Liver (tissue), 9 donors: Measurements from ENCODE around the gene TYW5. TPM values are rescaled to one million over a fixed set of nuclear protein-coding genes. Genes with fewer than 3 reads are reported as not detected.

Experiments
- DNase-seq: peaks from one replicate; pipeline ENCODE4 v3.0.0-alpha.2; 2017; ENCODE audit warnings: low spot score
- H3K27ac ChIP-seq, 2 donors: one replicate each; pipeline ENCODE4 v1.7.0; 2013; ENCODE audit warnings: inconsistent platforms in 2 of 2, low read length in 2 of 2, control low read depth in 1 of 2, low read depth in 1 of 2, mild to moderate bottlenecking in 1 of 2
- H3K27me3 ChIP-seq, 4 donors: one replicate each; pipeline versions ENCODE4 v1.6.1 to v1.7.0; 2013; ENCODE audit warnings: low read length in 3 of 4, inconsistent platforms in 1 of 4, mild to moderate bottlenecking in 1 of 4, moderate library complexity in 1 of 4; ENCODE audit not compliant: control insufficient read depth in 4 of 4, insufficient read depth in 4 of 4
- H3K36me3 ChIP-seq, 4 donors: one replicate each; pipeline versions ENCODE4 v1.6.1 to v1.7.0; 2013; ENCODE audit warnings: low read length in 3 of 4, mild to moderate bottlenecking in 3 of 4, low read depth in 1 of 4, moderate library complexity in 1 of 4; ENCODE audit not compliant: control insufficient read depth in 4 of 4, insufficient read depth in 3 of 4
- H3K4me1 ChIP-seq, 4 donors: one replicate each; pipeline versions ENCODE4 v1.6.1 to v1.7.0; 2013; ENCODE audit warnings: low read length in 3 of 4, mild to moderate bottlenecking in 3 of 4, moderate library complexity in 1 of 4; ENCODE audit not compliant: control insufficient read depth in 4 of 4, insufficient read depth in 4 of 4
- H3K4me3 ChIP-seq, 3 donors: one replicate each; pipeline versions ENCODE4 v1.6.1 to v1.7.0; 2013; ENCODE audit warnings: low read length in 3 of 3, control low read depth in 1 of 3, low read depth in 1 of 3, mild to moderate bottlenecking in 1 of 3
- H3K9ac ChIP-seq, 2 donors: one replicate each; pipeline ENCODE4 v1.7.0; 2013; ENCODE audit warnings: low read length in 2 of 2, mild to moderate bottlenecking in 2 of 2, moderate library complexity in 2 of 2, control low read depth in 1 of 2, low read depth in 1 of 2
- H3K9me3 ChIP-seq, 4 donors: one replicate each; pipeline versions ENCODE4 v1.6.1 to v1.7.0; 2013; ENCODE audit warnings: low read length in 3 of 4; ENCODE audit not compliant: control insufficient read depth in 4 of 4
- ATF3 ChIP-seq: IDR thresholded peaks from 2 replicates; pipeline ENCODE4 v1.6.1; 2016; ENCODE audit warnings: antibody characterized with exemption
- EGR1 ChIP-seq, 2 donors: IDR thresholded peaks; 2 replicates each; pipeline ENCODE4 v1.6.1; 2016 to 2018; ENCODE audit warnings: antibody characterized with exemption in 2 of 2, low read depth in 2 of 2
- FOXA1 ChIP-seq: IDR thresholded peaks from 2 replicates; pipeline ENCODE4 v1.6.1; 2016; ENCODE audit warnings: antibody characterized with exemption
- FOXA2 ChIP-seq: IDR thresholded peaks from 2 replicates; pipeline ENCODE4 v1.6.1; 2016; ENCODE audit warnings: antibody characterized with exemption
- GABPA ChIP-seq, 2 donors: IDR thresholded peaks in 1 of 2; conservative IDR thresholded peaks in 1 of 2; 2 replicates each; pipeline ENCODE4 v1.6.1; 2016; ENCODE audit warnings: antibody characterized with exemption in 2 of 2, mild to moderate bottlenecking in 1 of 2, moderate library complexity in 1 of 2
- HNF4A ChIP-seq, 2 donors: conservative IDR thresholded peaks; 2 replicates each; pipeline ENCODE4 v1.6.1; 2016; ENCODE audit warnings: antibody characterized with exemption in 2 of 2, mild to moderate bottlenecking in 2 of 2
- HNF4G ChIP-seq: IDR thresholded peaks from 2 replicates; pipeline ENCODE4 v1.6.1; 2016; ENCODE audit warnings: antibody characterized with exemption
- JUND ChIP-seq, 2 donors: IDR thresholded peaks; 2 replicates each; pipeline ENCODE4 v1.6.1; 2016; ENCODE audit warnings: antibody characterized with exemption in 2 of 2
- NR2F2 ChIP-seq: IDR thresholded peaks from 2 replicates; pipeline ENCODE4 v1.6.1; 2016; ENCODE audit warnings: antibody characterized with exemption
- RAD21 ChIP-seq, 2 donors: IDR thresholded peaks; 2 replicates each; pipeline ENCODE4 v1.6.1; 2016; ENCODE audit warnings: antibody characterized with exemption in 2 of 2, mild to moderate bottlenecking in 2 of 2
- REST ChIP-seq: IDR thresholded peaks from 2 replicates; pipeline ENCODE4 v1.6.1; 2016; ENCODE audit warnings: antibody characterized with exemption, mild to moderate bottlenecking
- RXRA ChIP-seq, 2 donors: IDR thresholded peaks; 2 replicates each; pipeline ENCODE4 v1.6.1; 2017 to 2018; ENCODE audit warnings: antibody characterized with exemption in 2 of 2, mild to moderate bottlenecking in 1 of 2
- SP1 ChIP-seq: IDR thresholded peaks from 2 replicates; pipeline ENCODE4 v1.6.1; 2018; ENCODE audit warnings: antibody characterized with exemption, mild to moderate bottlenecking
- TAF1 ChIP-seq: conservative IDR thresholded peaks from 2 replicates; pipeline ENCODE4 v1.6.1; 2016; ENCODE audit warnings: antibody characterized with exemption, mild to moderate bottlenecking
- YY1 ChIP-seq: IDR thresholded peaks from 2 replicates; pipeline ENCODE4 v1.6.1; 2016; ENCODE audit warnings: antibody characterized with exemption, mild to moderate bottlenecking
- ZBTB33 ChIP-seq: IDR thresholded peaks from 2 replicates; pipeline ENCODE4 v1.6.1; 2016; ENCODE audit warnings: antibody characterized with exemption
- WGBS: extraction: QIAGEN DNeasy Blood & Tissue Kit; methylation state at CpG from one replicate; pipeline ENCODE4 v1.1.7; 2013; 5-methylcytosine and 5-hydroxymethylcytosine counted together
- polyA plus RNA-seq, 2 donors: library from polyadenylated mRNA; stranded (reverse) in 1 of 2; unstranded in 1 of 2; fragments of 200-250 nt in 1 of 2; fragments of >200 nt in 1 of 2; fragmentation: Nextera tagmentation in 1 of 2; extraction: Ambion mirVana in 1 of 2; gene quantifications; one replicate each; pipeline versions ENCODE4 v1.2.1 to v1.2.3, GENCODE V29; 2013 to 2015
- total RNA-seq, 2 donors: library from RNA; depleted of rRNA; stranded (reverse); fragments of >200 nt; gene quantifications; one replicate each; pipeline ENCODE4 v1.2.3, GENCODE V29; 2014
- TF ChIP-seq, protein P1 (sequence below): IDR thresholded peaks from 2 replicates; pipeline ENCODE4 v1.6.1; 2016; ENCODE audit warnings: antibody characterized with exemption
- TF ChIP-seq, protein P2 (sequence below): fragments of 150-350 bp; IDR thresholded peaks from 2 replicates; pipeline ENCODE4 v1.5.1; 2017; ENCODE audit warnings: improper control_type of control experiment, low read depth, low read length; ENCODE audit not compliant: missing input control
- donor health status: healthy.
- donor health status: healthy.
- donor health status: healthy.
- donor health status: healthy.
- donor health status: healthy.

The TYW5 gene
- total and polyA plus RNA-seq, 4 donors: 2.0 to 6.8 (median 4.9) TPM

GRCh38 chr2:199933466-199933865, 21.8 kb downstream of the TYW5 start:
- Histone ChIP-seq H3K9ac (no peak overlapping the region), H3K36me3 (peaks cover 10 to 25% (median 20%) of the 10 kb centered on the region in 4 donors), H3K4me3 (no peak overlapping the region), H3K9me3 (no peaks in the 10 kb centered on the region), H3K4me1 (no peaks in the 10 kb centered on the region), H3K27me3 (no peaks in the 10 kb centered on the region), H3K27ac (no peak overlapping the region)
- DNase-seq: no peak
- 75% methylated on average over 3 of the region's 3 CpGs for WGBS
- no peak for TF ChIP-seq YY1
- no peak for TF ChIP-seq HNF4G
- TF ChIP-seq REST: no peak
- no peak for TF ChIP-seq RAD21 (IDR thresholded peaks at IDR 0.05)
- TF ChIP-seq JUND (IDR thresholded peaks at IDR 0.05): no peak
- no peak for TF ChIP-seq EGR1 (IDR thresholded peaks at IDR 0.05; ENCODE audit: low read depth in 2 of 2)
- no peak for TF ChIP-seq ATF3
- TF ChIP-seq FOXA1: no peak
- no peak for TF ChIP-seq SP1
- TF ChIP-seq NR2F2: no peak
- TF ChIP-seq, protein P1, sequence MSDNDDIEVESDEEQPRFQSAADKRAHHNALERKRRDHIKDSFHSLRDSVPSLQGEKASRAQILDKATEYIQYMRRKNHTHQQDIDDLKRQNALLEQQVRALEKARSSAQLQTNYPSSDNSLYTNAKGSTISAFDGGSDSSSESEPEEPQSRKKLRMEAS: no peak
- TF ChIP-seq TAF1: no peak
- no peak for TF ChIP-seq GABPA (IDR thresholded peaks at IDR 0.05 in 1 of 2, conservative IDR thresholded peaks at IDR 0.05 in 1 of 2)
- no peak for TF ChIP-seq RXRA (IDR thresholded peaks at IDR 0.05)
- no peak for TF ChIP-seq ZBTB33
- TF ChIP-seq, protein P2, sequence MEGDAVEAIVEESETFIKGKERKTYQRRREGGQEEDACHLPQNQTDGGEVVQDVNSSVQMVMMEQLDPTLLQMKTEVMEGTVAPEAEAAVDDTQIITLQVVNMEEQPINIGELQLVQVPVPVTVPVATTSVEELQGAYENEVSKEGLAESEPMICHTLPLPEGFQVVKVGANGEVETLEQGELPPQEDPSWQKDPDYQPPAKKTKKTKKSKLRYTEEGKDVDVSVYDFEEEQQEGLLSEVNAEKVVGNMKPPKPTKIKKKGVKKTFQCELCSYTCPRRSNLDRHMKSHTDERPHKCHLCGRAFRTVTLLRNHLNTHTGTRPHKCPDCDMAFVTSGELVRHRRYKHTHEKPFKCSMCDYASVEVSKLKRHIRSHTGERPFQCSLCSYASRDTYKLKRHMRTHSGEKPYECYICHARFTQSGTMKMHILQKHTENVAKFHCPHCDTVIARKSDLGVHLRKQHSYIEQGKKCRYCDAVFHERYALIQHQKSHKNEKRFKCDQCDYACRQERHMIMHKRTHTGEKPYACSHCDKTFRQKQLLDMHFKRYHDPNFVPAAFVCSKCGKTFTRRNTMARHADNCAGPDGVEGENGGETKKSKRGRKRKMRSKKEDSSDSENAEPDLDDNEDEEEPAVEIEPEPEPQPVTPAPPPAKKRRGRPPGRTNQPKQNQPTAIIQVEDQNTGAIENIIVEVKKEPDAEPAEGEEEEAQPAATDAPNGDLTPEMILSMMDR: no peak
- TF ChIP-seq HNF4A (conservative IDR thresholded peaks at IDR 0.05): no peak
- TF ChIP-seq FOXA2: no peak
